ENCODE results near the gene GNAQ. TPM values are rescaled to one million over a fixed set of nuclear protein-coding genes. Genes with fewer than 3 reads are reported as not detected.

Gene GNAQ
- total RNA-seq, 1 donor from 2014 or later: 46.9 TPM

GRCh38 chr9:77752554-77752953, 279.1 kb downstream of the GNAQ start:
- H3K4me3 Mint-ChIP-seq: no peak overlapping the region
- H3K9me3 Mint-ChIP-seq: peaks cover 22% of the 10 kb centered on the region
- DNase-seq (ENCODE audit: low spot score in 2 of 2, unreplicated experiment in 2 of 2): no peak
- peak overlapping the region; percentile 41 for H3K27ac Mint-ChIP-seq
- peaks cover 28% of the 10 kb centered on the region for H3K36me3 Mint-ChIP-seq
- peaks cover 36% of the 10 kb centered on the region for H3K4me1 Mint-ChIP-seq
- H3K27me3 Mint-ChIP-seq (ENCODE audit: low read depth): no peaks in the 10 kb centered on the region
- TF ChIP-seq CTCF (IDR thresholded peaks at IDR 0.05; ENCODE audit: unreplicated experiment): no peak

- Mint-ChIP-seq H3K4me3 (no peak overlapping the region), H3K27ac (peak overlapping the region; percentile 81)
Observed at GRCh38 chr9:77751341-77752091, 280.1 kb downstream of the GNAQ start.

GRCh38 chr9:77750981-77751340, 280.6 kb downstream of the GNAQ start:
- TF ChIP-seq CTCF (IDR thresholded peaks at IDR 0.05; ENCODE audit: unreplicated experiment): no peak
- Mint-ChIP-seq H3K4me3 (no peak overlapping the region), H3K36me3 (peaks cover 23% of the 10 kb centered on the region), H3K9me3 (peaks cover 15% of the 10 kb centered on the region), H3K27ac (peak overlapping the region; percentile 37), H3K4me1 (peaks cover 40% of the 10 kb centered on the region), H3K27me3 (ENCODE audit: low read depth) (no peaks in the 10 kb centered on the region)
- DNase-seq (ENCODE audit: low spot score in 2 of 2, unreplicated experiment in 2 of 2): no peak

More at GRCh38 chr9:77751341-77752091, 280.1 kb downstream of the GNAQ start:
- Mint-ChIP-seq H3K27me3 (ENCODE audit: low read depth) (no peaks in the 10 kb centered on the region), H3K4me1 (peaks cover 40% of the 10 kb centered on the region), H3K9me3 (peaks cover 13% of the 10 kb centered on the region), H3K36me3 (peaks cover 23% of the 10 kb centered on the region)
- peak; percentile 46 for TF ChIP-seq CTCF (IDR thresholded peaks at IDR 0.05; ENCODE audit: unreplicated experiment)
- DNase-seq (ENCODE audit: low spot score in 2 of 2, unreplicated experiment in 2 of 2): no peak

DNA sequence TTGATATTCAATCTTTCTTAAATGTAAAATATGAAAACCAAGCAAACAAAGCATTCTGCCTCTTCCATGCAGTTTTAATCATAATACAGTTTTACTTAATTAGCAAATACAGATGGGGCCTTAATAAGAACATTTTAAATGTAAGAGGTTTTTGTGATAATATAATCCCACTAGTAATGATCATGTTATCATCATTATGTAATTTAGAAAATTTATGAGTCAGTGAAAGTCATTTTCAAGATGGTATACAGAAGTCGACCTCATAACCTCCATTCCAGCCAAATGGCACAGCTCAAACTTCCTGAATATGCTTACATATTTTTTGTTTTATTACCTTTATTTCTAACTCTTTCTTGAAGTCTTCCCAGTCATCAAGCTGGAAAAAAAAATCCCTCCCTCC, 281.3 kb downstream of the GNAQ start:
- TF ChIP-seq CTCF (IDR thresholded peaks at IDR 0.05; ENCODE audit: unreplicated experiment): no peak
- peaks cover 19% of the 10 kb centered on the region for H3K36me3 Mint-ChIP-seq
- H3K4me3 Mint-ChIP-seq: no peak overlapping the region
- H3K9me3 Mint-ChIP-seq: peaks cover 16% of the 10 kb centered on the region
- no peak for DNase-seq (ENCODE audit: low spot score in 2 of 2, unreplicated experiment in 2 of 2)
- peaks cover 41% of the 10 kb centered on the region for H3K4me1 Mint-ChIP-seq
- H3K27ac Mint-ChIP-seq: peak overlapping the region; percentile 18
- H3K27me3 Mint-ChIP-seq (ENCODE audit: low read depth): no peaks in the 10 kb centered on the region

GRCh38 chr9:77748214-77748772, 283.3 kb downstream of the GNAQ start:
- Mint-ChIP-seq H3K27ac (no peak overlapping the region), H3K9me3 (peaks cover 12% of the 10 kb centered on the region), H3K27me3 (ENCODE audit: low read depth) (no peaks in the 10 kb centered on the region), H3K4me3 (no peak overlapping the region), H3K4me1 (peaks cover 48% of the 10 kb centered on the region), H3K36me3 (peaks cover 12% of the 10 kb centered on the region)
- no peak for TF ChIP-seq CTCF (IDR thresholded peaks at IDR 0.05; ENCODE audit: unreplicated experiment)
- DNase-seq (ENCODE audit: low spot score in 2 of 2, unreplicated experiment in 2 of 2): no peak
